Testis (tissue), 2 donors: ENCODE results near the gene PAFAH2.

Experiments used
- CTCF ChIP-seq, 3 experiments: fragments of 450-650 bp in 2 of 3; fragments of 200-600 bp in 1 of 3; sonication (generic) in 1 of 3; IDR thresholded peaks; one replicate each; pipeline ENCODE4 v1.5.1; 2016 to 2019; ENCODE audit warnings: antibody characterized with exemption in 3 of 3, mild to moderate bottlenecking in 2 of 3, moderate library complexity in 1 of 3
- POLR2A ChIP-seq: fragments of 450-650 bp; IDR thresholded peaks from one replicate; pipeline ENCODE4 v1.6.1; 2017; ENCODE audit warnings: antibody characterized with exemption, mild to moderate bottlenecking, moderate library complexity

- no peak for TF ChIP-seq CTCF (IDR thresholded peaks at IDR 0.05)
- TF ChIP-seq POLR2A: no peak
Observed at GRCh38 chr1:26043765-26044164, 45.9 kb upstream of the PAFAH2 start.
